GM18508 (cell line): Measurements from ENCODE around the gene HECTD4.
"Not testable (repeated sequence)": the region's sequence is repeated elsewhere in the genome, so short reads cannot be mapped to it uniquely, and the experiment has no call there.

Experiments
- ATAC-seq: cut with Tn5 transposase; IDR thresholded peaks from one replicate; pipeline ENCODE4 v1.9.1; 2021; ENCODE audit warnings: moderate number of reproducible peaks; ENCODE audit not compliant: insufficient read depth, unreplicated experiment

Gene HECTD4

DNA sequence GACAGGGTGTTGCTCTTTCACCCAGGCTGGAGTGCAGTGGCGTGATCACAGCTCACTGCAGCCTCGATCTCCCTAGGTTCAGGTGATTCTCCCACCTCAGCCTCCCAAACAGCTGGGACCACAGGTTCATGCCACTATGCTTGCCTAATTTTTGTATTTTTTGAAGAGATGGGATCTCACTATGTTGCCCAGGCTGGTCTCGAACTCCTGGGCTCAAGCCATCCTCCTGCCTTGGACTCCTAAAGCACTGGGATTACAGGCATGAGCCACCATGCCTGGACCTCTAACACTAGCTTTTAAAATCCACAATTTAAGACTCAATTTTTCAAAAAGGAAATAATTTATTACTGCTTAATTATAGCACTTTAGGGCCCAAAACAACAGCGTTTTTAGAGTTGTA lies 149.0 kb downstream of the HECTD4 start:
- ATAC-seq = no peak

DNA sequence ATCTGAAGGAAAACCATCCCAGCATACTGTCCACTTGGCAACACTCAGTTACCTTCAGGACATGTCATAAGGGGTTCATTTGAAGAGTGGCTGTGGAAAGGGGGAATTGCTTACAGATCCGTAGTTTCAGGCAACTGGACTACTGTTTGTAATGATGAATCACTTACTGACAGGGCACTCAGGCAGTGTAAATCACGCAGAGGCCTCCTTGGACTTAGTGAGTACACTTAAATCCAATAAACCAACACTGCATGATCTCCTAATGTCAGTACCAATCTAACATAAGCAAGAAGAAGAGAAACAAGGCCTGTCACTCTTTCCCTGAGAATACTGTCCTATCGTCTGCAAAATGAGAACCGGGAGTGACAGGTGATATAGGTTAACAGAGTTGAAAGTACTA lies 152.1 kb downstream of the HECTD4 start:
- no peak for ATAC-seq

DNA sequence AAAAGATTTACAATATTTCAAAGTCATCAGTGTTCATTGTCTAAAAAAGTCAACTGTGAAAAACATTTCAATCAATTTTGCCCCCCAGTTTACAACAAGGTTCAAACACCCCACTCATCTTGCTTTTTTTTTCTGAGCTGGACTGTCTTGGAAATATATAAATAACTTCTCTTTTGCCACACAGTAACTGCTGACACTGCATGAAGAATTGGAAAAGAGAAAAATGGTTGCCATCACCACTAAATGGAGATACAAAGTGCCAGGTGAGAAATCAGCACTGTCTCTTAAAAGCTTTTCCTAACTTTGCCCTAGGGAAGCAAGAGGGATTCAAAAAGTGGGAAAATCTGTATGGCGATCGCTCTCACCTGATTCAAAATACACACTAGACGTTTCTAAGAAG lies 155.5 kb downstream of the HECTD4 start:
- ATAC-seq = no peak

DNA sequence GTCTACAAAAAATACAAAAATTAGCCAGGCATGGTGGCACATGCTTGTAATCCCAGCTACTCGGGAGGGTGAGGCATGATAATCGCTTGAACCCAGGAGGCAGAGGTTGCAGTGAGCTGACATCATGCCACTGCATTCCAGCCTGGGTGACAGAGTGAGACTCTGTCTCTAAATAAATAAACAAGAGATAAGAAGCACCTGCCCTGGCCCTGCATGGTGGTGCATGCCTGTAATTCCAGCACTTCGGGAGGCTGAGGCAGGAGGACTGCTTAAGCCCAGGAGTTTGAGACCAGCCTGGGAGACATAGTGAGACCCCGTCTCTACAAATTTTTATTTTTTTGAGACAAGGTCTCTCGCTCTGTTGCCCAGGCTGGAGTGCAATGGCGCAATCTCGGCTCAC lies 161.6 kb downstream of the HECTD4 start:
- not testable (repeated sequence) for ATAC-seq

DNA sequence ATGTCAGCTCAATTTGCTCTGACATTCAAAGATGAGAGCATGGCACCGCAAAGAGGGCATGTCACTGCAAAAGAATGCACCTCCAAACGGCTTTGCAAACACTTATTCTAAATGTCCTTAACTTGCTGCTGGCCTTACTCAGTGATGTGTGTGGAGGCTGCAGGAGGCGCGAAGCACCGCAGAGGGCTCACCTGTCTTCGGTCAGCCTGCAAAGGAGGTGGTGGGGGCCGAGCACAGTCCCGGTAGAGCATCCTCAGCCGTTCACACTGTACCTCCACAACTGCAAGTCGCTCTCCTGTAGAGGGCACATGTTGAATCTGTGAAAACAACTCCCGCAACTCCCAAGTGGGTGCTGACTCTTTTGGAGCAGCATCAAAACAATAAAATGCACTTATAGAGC lies 163.0 kb downstream of the HECTD4 start:
- ATAC-seq = no peak

DNA sequence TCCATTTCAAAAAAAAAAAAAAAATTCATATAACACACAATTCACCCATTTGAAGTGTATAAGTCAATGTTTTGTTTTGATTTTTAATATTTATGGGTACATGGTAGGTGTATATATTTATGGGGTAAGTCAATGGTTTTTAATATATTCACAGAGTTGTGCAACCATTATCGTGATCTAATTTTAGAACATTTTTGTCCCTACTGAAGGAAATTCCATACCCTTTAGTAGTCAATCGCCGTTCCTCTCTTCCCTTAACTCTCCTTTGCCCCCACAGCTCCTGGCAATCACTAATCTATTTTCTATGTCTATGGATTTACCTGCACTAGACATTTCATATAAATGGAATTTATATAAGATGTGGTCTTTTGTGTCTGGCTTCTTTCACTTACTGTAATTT lies 164.1 kb downstream of the HECTD4 start:
- ATAC-seq = no peak

DNA sequence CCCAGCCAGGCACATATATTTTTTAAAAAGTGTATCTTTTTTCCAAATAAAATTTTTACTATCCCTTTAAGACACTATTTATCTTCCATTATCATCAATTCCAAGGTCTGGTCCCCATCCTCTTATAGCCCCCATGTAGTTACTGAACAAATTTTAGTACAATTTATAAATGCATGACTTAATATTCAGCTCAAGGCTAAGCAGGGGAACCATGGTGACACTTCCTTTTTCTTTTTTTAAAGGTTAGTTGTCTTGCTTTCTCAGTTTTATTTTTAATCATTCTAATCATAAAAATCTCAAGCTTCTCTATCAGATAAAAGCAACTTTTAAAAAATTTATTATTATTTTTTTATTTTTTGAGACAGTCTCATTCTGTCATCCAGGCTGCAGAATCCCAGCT lies 164.6 kb downstream of the HECTD4 start:
- ATAC-seq = no peak

DNA sequence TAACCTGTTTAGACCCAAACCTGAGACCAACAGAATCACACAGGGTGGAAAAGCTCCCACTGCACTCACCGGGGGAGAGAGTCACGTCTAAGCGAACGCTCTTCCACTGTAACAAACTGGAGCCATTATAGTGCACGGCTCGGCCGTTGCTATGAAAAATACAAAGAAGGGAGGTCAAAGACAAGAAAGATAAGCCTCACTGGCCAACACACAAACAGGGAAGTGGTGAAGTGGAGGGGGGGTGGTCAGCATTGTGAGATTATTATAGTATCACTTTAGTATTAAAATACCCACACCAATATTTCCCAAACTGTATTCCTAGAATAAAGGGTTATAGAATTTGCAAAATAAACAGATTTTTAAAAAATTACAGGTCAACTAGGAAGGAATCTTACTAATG lies 166.0 kb downstream of the HECTD4 start:
- no peak for ATAC-seq

DNA sequence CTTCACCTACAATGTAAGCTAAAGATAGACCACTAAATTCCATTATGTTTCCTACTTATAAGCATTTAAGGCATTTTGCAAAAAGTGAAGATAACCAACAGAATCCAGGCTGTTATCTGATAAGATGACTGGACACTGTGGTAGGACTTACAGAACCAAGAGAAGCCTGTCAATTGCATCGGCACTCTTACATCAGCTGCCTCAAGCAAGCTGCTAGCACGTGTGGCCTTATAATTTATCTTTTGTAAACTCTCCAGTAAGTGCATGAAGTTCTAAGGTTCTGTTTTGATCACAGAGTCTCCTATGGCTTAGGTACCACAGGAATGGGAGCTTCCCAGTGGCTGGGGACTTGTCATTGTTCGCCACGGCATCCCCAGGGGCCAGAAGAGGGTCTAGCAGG lies 168.2 kb downstream of the HECTD4 start:
- no peak for ATAC-seq

DNA sequence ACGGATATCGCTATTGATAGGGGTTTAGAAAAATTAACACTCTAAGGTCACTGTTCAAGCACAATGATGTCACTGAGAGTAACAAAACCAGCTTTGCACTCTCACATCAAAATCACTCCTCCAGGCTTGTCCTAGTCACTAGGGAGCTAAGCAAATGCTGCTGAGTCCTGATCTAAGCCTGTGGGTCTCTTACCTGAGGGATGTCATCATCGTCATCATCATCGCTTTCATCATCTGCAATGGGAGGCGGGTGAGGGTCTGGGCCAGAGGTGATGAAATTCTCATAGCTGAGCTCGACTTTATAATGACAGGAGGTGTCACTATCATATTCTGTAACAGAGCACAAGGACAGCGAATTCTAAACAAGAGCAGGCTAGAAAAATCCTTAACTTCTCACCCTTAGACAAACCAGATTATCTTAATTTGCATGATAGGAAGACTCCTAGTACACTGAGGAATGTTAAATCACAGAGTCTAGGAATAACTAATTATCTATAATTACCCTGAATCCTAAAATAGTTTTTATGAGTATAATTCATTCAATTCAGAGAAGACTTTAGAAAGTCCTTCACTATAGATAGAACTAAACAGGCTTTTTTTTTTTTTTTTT lies 173.8 kb downstream of the HECTD4 start:
- no peak for ATAC-seq

DNA sequence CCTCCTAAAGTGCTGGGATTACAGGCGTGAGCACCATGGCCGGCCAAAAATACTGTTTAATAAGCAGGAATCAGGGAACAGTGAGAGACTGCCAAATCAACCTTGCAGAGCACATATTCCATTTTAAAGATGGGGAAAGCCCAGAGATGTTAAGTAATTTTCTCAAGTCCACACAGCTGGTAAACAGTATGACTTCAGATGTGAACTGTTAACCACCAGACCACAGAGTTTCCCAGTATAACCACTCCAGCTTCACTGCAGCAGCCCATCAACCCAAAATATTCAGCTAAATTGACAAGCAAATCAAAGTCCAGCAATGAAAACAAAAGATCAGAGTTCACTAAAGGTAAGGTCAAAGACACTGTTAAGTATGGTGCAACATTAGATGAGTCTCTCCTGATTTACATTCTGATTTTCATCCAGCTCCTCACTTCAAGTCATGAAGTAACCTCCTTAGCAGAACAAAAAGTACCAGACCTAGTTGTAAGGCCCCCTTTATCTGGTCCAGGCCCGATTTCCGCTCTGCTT lies 174.8 kb downstream of the HECTD4 start:
- no peak for ATAC-seq

DNA sequence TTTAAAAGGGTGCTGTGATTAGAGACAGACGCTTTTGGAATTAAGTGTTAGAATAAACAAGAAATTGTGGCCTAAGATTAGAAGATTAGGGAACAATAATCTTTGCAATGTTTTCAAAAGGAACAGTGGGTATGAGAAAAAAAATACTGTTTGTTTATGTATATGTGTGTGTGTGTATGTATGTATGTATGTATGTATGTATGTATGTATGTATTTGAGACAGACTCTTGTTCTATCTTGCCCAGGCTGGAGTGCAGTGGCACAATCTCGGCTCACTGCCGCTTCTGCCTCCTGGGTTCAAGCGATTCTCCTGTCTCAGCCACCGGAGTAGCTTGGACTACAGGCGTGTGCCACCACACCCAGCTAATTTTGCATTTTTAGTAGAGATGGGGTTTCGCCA lies 175.3 kb downstream of the HECTD4 start:
- no peak for ATAC-seq

DNA sequence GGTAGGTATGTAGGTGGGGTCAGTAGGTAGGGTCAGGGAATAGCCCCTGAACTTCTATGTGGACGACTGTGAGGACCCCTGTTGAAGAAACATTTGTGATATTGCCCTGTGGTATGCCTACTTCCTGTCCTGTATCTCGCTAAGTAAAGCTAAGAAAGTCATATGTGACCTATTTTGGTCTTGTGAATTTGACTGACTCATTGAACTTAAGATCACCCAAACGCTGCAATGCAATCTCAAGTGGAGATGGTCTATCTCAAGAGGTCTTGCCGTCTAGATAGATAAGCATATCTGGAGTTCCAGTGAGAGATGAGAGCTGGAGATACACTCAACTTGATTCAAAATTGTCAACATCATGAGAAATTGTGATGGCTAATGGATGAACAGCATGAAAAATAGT lies 183.1 kb downstream of the HECTD4 start:
- ATAC-seq = no peak

DNA sequence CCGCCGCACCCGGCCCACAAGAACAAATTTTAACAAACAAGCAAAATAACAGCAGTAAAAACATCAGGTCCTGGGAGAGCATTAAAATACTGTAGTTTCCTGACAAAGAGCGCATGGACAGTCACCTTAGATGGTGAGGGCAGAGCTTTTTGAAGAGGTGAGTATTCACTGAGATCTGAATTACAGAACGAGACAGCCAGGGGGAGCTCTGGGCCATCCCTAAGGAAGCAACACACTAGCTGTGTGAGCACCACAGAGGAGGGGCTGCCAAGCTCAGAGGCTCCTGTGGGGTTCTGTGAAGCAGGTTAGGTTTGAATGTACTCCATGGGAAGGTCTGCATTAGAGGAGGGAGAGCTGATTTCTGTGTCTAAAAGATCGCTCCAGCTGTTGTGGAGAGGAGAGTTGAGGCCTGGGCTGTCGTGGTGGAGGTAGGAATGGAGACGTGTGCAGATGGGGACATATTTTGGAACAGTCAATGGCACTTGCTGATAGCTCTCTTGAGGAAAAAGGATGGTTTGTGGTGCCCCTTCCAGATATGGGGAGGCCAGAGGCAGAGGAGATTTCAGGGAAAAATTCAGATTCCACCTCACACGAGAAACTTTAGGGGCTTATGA lies 184.0 kb downstream of the HECTD4 start:
- no peak for ATAC-seq

DNA sequence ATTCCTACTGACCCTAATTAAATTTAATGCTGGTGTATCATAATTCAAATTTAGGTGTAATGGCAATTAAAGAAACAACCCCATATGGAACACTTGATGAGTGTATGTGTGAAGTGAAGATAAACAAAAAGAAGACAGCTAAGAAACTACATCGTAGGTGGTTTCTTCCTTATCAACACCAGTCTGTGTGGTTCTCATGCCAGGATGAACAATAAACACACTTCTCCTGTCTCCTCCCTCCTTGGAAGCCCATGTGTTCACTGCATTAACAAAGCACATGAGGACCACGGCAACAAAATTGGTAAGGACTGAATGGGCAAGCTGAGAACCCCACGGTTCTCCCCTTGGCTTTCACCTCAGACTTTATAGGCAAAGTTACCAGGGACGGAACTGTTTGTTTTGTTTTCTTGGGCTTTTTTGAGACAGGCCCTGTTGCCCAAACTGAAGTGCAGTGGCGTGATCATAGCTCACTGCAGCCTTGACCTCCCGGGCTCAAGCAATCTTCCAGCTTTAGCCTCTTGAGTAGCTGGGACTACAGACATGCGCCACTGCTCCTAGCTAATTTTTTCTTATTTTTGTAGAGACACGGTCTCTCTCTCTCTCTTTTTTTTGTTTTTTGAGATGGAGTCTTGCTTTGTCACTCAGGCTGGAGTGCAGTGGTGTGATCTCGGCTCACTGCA lies 185.9 kb downstream of the HECTD4 start:
- ATAC-seq = no peak

DNA sequence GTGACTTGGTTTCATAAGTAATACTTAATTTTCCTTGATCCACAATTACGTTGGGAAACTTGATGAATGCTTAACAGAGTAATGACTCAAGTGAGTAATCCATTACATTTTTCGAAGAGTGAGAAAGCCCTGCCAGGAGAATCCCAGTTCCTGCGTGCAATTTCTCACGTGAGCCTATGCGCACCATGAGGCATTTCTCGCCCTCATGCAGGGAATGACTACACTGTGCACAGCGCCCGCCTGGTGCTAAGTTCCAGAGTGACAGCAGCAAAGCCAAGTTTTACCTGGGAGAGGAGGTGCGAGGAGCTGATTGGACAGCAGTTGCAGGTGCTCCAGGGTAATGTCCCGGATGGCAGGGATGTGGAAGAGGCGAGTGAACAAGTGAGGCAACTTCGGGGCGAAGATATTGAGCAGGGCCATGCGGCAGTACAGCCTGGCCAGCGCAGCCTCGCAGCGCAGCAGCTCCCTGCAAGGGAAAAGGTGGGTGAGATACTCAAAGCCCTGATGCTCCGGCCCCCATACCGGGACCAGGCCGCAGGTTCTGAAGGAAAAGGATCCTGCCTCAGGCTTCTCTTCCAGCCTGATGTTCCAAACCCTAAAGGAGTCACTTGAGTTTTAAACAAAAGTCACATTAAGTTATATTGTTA lies 187.5 kb downstream of the HECTD4 start:
- no peak for ATAC-seq

DNA sequence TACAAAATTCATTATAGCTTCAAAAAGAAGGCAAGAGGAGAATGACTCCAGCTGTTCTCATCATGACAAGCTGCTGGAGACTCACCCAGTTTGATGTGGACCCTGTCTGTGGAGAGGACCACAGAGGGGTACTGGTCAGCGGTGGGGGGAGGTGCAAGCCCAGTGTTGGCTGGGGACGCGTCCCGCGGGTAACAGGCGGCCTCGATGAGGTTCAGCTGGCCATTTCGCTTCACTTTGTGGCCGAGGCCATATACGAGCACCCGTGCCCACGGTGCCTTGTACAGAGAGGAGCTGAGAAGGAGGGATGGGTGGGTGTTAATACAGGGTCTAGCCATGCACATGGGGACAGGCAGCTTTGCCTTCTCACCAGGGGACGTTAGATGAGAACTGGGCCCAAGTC lies 189.8 kb downstream of the HECTD4 start:
- ATAC-seq = no peak

DNA sequence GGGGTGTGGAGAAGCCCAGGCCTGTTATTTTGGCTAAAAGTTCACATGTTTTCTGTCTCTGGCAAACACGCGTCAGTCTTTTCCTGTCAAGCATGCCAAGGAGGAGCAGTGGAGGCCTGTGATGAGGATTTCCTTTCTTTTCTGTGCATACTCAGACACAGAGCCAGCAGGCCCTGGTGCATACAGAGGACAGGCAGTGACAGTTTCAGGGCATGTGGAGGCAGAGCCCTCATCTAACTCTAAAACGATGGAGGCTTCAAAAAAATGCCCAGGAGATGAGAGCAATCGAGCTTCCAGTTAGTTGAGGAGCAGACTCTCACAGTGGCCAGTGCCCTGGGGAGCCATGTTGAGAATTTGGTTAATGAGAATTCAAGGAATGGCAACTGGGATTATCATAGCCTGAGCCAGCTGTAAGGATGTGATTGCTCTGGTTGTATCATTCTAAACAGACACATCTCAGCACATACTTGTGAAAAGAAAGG lies 190.3 kb downstream of the HECTD4 start:
- ATAC-seq = no peak

DNA sequence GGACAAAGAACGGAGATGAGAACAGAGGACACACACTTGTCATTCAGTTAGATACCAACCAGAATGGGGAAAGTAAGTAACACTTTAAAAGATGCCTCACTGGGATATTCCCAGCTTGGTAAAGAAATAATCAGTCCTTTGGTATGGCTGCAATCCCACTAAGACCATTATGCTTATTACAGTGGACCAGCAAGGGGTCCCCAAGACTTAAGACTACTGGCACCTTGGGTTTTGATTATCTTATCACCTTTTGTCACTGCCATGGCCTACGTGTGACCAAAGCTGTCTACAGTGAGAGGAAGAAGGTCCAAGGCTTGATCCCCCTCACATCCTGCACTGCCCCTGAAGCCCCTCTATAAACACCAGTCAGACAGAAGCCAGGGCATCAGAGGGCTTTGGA lies 191.0 kb downstream of the HECTD4 start:
- ATAC-seq = no peak

DNA sequence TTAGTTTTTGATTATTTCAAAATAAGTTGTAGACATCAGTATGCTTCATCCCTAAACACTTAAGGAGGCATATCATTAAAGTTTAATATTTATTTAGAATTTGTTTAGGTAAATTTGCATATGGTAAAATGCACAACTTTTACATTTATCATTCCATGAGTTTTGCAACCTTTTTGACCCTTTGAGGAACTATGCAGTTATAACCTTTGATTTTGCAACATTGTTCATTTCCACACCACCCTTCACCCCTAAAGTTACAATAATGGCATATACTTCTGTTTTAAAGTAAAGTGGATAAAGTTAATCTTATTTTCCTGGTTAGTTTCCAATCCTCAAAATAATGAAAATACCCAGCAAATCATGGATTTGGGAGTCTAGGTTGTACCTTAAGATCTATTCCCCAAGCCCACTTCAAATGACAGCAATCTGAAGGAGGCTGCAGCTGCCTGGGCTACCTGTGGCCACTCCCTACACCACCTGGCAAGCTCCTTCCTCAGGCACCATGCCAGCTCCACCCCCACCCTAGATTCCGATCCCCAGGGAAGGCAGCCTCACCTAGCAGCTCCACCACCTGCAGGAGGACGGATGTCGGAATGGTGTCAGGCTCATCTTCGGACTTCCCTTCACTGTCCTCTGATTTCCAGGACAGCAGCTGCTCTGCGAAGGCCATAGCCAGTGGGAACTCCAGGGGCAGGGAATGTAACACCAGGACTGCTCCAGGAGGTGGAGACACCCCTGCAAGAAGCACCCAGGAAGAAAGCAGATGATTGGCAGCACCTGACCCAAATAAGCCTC lies 191.8 kb downstream of the HECTD4 start:
- ATAC-seq = no peak
